Mesothelial cell of epicardium (in vitro differentiated cells): ENCODE data around the gene HOXA10. TPM values are rescaled to one million over a fixed set of nuclear protein-coding genes. Genes with fewer than 3 reads are reported as not detected.

Source experiments
- microRNA-seq: library from miRNA; unstranded; fragments of <30 nt; microRNA quantifications from one replicate; pipeline ENCODE4 v1.2.0, GENCODE V29; 2021; ENCODE audit warnings: inconsistent platforms, mixed read lengths
- total RNA-seq: library from RNA; stranded (reverse); gene quantifications from 3 replicates; pipeline ENCODE4 v1.2.1, GENCODE V29; 2021

Gene HOXA10
- total RNA-seq, 1 donor from 2014 or later = 14.4 TPM

Small RNAs within 50 kb of the gene (microRNA-seq; reads per million reads assigned to microRNA genes)
- 5,924 reads per million, percentile 93 among the genes with 10 or more reads in this experiment for gene MIR196B

Other genes with a start within 250 kb of the HOXA10 start
- gene HOXA1, start 78.3 kb downstream of the HOXA10 start, total RNA-seq = 13.7 to 14.6 TPM (median 14.0 TPM) in 3 replicates
- gene HOXA2, start 71.6 kb downstream of the HOXA10 start, total RNA-seq = 30.3 to 33.9 TPM (median 30.8 TPM) in 3 replicates
- 51.0 to 55.9 TPM (median 54.7 TPM) in 3 replicates for gene HOXA4, start 43.6 kb downstream of the HOXA10 start, total RNA-seq
- 128 to 133 TPM (median 133 TPM) in 3 replicates for gene HOXA5, start 30.6 kb downstream of the HOXA10 start, total RNA-seq
- 43.7 to 45.6 TPM (median 44.4 TPM) in 3 replicates for gene HOXA6, start 26.5 kb downstream of the HOXA10 start, total RNA-seq
- gene HOXA3, start 21.7 kb downstream of the HOXA10 start, total RNA-seq = 197 to 209 TPM (median 201 TPM) in 3 replicates
- 17.4 to 18.9 TPM (median 17.9 TPM) in 3 replicates for gene HOXA7, start 17.6 kb downstream of the HOXA10 start, total RNA-seq
- gene HOXA9, start 8.8 kb downstream of the HOXA10 start, total RNA-seq = 10.8 to 14.5 TPM (median 13.2 TPM) in 3 replicates
- 3.3 to 4.2 TPM (median 3.9 TPM) in 3 replicates for gene HOXA11, start 10.9 kb upstream of the HOXA10 start, total RNA-seq
- 6.9 to 7.7 TPM (median 7.5 TPM) in 3 replicates for gene HOXA13, start 25.8 kb upstream of the HOXA10 start, total RNA-seq
- 1.4 to 2.1 TPM (median 1.8 TPM) in 3 replicates for gene EVX1, start 68.5 kb upstream of the HOXA10 start, total RNA-seq